HK-2 (cell line): ENCODE results near the gene PXT1.

ENCODE experiments used
- DNase-seq: peaks from one replicate; pipeline ENCODE4 v3.0.0-alpha.2; 2018; ENCODE audit not compliant: unreplicated experiment

The PXT1 gene

GRCh38 chr6:36387440-36388303 lies 55.0 kb downstream of the PXT1 start, which contains the start of gene ETV7:
ETV7 (minus strand) TSS chr6:36387669; CDS start chr6:36387541, 128 bp downstream.
- peak; percentile 12 for DNase-seq

GRCh38 chr6:36386495-36387439 lies 55.9 kb downstream of the PXT1 start:
- DNase-seq: peak; percentile 49

- DNase-seq: no peak
Observed at GRCh38 chr6:36384095-36384494, 58.6 kb downstream of the PXT1 start.

- no peak for DNase-seq
Observed at GRCh38 chr6:36383606-36384005, 59.0 kb downstream of the PXT1 start.

- DNase-seq: no peak
Observed at GRCh38 chr6:36382976-36383375, 59.7 kb downstream of the PXT1 start.

GRCh38 chr6:36381502-36382389 lies 60.9 kb downstream of the PXT1 start:
- DNase-seq: no peak

- DNase-seq: no peak
Observed at GRCh38 chr6:36380166-36380565, 62.5 kb downstream of the PXT1 start.

GRCh38 chr6:36378936-36379335 lies 63.7 kb downstream of the PXT1 start:
- DNase-seq: no peak

- no peak for DNase-seq
Observed at GRCh38 chr6:36378243-36378920, 64.3 kb downstream of the PXT1 start.

- no peak for DNase-seq
Observed at GRCh38 chr6:36377594-36377993, 65.1 kb downstream of the PXT1 start.

GRCh38 chr6:36376742-36377141 lies 65.9 kb downstream of the PXT1 start:
- no peak for DNase-seq

GRCh38 chr6:36376183-36376582 lies 66.5 kb downstream of the PXT1 start:
- no peak for DNase-seq

- DNase-seq: no peak
Observed at GRCh38 chr6:36375644-36376155, 67.0 kb downstream of the PXT1 start.

- no peak for DNase-seq
Observed at GRCh38 chr6:36374972-36375371, 67.7 kb downstream of the PXT1 start.

- no peak for DNase-seq
Observed at GRCh38 chr6:36374194-36374593, 68.5 kb downstream of the PXT1 start.

- DNase-seq: no peak
Observed at GRCh38 chr6:36373368-36374019, 69.2 kb downstream of the PXT1 start.

- no peak for DNase-seq
Observed at GRCh38 chr6:36372088-36372487, 70.6 kb downstream of the PXT1 start.

GRCh38 chr6:36371211-36371610 lies 71.4 kb downstream of the PXT1 start:
- DNase-seq: no peak

GRCh38 chr6:36370638-36371037 lies 72.0 kb downstream of the PXT1 start:
- no peak for DNase-seq
